Activated CD4-positive, alpha-beta T cell treated with anti-CD3 and anti-CD28 coated beads for 24 hours (primary cell): Measurements from ENCODE around the gene LMBR1.
"Not testable (repeated sequence)": the region's sequence is repeated elsewhere in the genome, so short reads cannot be mapped to it uniquely, and the experiment has no call there.

Source experiments
- DNase-seq, 2 donors: peaks; one replicate each; pipeline ENCODE4 v3.0.0-alpha.2; 2020; ENCODE audit warnings: low read depth in 2 of 2

Gene LMBR1

DNA sequence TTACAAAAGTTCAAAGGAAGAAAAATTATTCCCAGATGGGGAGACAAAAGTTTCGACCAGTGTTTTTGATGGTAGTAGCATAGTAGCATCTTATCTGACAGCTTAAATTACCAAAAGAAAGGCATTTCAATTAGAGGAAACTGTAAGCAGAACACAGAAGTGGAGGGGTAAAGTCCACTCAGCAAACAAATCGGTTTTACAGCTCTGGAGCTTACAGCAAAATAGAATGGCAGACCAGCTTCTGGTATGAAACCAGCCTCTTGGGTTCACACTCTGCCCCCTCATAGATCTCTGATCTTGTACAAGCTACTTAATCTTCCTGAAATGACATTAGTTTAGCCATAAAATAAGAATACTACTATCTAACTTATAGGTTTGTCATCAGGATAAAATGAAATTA lies 133.8 kb downstream of the LMBR1 start:
- no peak for DNase-seq

DNA sequence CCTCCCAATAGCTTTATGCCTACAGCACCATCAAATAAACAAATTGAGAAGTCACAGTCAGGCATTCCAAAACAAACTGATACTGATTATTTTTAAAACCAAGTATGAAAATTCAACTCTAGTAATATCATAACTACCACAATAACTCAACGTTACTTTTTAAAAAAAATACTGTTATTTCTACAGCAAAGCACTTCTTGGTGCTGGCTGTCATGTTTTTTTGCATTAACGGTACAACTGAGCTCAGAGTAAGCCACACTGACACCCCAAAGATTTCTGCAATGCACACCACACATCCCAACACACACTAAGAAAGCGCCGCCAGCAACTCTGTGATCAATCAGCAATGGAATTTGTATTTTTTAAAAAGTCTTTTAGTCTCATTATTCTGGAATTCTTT lies 138.8 kb downstream of the LMBR1 start:
- DNase-seq = no peak

DNA sequence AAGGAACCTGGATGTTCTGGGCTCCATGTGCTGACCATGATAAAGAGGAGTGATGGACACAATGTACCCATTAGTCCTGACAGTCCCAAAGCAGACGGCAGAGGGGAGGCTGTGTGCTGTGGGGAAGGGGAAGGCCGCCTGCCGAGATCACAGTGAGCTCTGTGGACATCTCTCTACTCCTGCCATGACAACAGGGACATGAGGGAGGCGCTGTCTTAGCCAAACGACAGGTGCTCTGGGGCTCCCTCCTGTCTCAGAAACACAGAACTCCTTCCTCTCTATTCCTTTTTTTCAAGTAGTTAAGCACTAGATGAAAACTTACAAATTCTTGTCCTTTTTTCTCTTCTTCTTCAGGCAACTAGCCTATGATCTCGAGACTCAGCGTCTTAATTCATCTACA lies 139.4 kb downstream of the LMBR1 start:
- no peak for DNase-seq

- no peak for DNase-seq
Measured at GRCh38 chr7:156753229-156753560, 139.8 kb downstream of the LMBR1 start.

- no peak for DNase-seq
Measured at GRCh38 chr7:156752367-156753228, 140.4 kb downstream of the LMBR1 start.

- DNase-seq = peak; percentile 13 to 29
Measured at GRCh38 chr7:156751319-156751718, 141.7 kb downstream of the LMBR1 start.

GRCh38 chr7:156747718-156748117 lies 145.3 kb downstream of the LMBR1 start:
- DNase-seq = no peak

GRCh38 chr7:156746891-156747290 lies 146.1 kb downstream of the LMBR1 start:
- no peak for DNase-seq

DNA sequence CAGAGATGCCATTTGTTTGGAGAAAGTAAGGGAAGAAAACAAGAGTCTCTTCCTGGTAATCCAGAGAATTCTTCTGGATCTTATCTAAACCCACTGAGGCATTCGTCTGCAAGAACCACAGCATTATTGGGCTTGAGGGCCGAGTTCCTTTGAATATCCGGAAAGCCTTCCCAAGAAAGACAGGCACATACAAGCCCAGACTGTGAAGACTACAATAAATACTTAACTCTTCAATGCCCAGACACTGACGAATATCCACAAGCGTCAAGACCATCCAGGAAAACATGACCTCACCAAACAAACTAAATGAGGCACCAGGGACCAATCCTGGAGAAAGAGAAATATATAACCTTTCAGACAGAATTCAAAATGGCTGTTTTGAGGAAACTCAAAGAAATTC lies 153.4 kb downstream of the LMBR1 start:
- DNase-seq = no peak

DNA sequence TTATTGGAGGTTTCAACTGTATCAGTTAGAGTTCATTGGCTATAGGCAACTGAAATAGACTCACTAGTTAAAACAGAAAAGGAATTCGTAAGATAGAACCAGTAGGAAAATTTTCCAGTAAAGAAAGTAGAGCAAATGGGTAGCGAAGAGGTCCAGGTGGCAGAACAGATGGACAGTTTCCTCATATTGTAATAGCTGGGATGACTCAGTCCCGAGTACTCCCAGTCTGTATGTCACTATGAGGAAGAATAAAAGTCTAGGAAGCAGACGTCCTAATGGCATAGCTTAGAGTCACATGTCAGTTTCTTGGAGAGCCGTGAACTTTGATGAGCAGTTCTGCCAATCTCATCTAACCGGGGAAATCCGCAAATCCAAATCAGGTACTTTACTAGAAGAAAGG lies 157.1 kb downstream of the LMBR1 start:
- DNase-seq = no peak

DNA sequence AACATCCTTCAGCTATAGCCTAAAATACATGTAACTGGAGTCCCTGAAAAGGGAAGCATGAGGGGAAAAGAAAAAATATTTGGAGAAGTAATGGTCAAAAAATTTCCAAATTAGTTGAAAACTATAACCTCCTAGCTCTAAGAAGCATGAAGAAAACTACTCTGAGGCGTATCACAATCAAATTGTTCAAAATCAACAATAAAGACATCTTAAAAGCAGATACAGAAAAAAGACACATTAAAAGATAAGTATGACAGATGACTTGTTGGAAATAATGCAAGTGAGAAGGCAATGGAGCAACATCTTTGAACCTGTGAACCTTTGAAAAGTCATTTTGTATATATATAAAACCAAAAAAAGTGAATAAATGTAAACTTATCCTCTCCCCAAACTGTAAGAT lies 159.3 kb downstream of the LMBR1 start:
- no peak for DNase-seq

GRCh38 chr7:156732091-156732625 lies 160.8 kb downstream of the LMBR1 start:
- no peak for DNase-seq

GRCh38 chr7:156731651-156732050 lies 161.3 kb downstream of the LMBR1 start:
- DNase-seq = no peak

DNA sequence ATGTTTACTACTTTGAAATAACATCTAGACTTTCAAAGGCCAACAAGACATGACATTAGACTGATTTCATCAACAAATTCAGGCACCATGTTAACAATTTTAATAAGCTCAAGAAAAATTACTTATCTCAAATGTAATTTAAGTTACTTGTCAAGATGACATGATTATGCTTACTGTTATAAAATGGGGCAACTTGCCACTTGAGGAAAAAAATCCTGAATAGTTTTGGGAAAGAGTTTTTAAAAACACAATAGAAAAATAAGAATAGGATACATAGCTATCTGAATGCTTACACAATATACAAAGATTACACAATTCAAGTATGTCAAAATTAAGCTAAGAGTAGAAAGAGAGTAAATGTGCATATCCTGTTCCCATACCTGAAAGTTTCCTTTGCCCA lies 167.0 kb downstream of the LMBR1 start:
- no peak for DNase-seq

- DNase-seq = no peak
Measured at GRCh38 chr7:156725073-156725472, 167.9 kb downstream of the LMBR1 start.

- no peak for DNase-seq
Measured at GRCh38 chr7:156722043-156722826, 170.7 kb downstream of the LMBR1 start.

DNA sequence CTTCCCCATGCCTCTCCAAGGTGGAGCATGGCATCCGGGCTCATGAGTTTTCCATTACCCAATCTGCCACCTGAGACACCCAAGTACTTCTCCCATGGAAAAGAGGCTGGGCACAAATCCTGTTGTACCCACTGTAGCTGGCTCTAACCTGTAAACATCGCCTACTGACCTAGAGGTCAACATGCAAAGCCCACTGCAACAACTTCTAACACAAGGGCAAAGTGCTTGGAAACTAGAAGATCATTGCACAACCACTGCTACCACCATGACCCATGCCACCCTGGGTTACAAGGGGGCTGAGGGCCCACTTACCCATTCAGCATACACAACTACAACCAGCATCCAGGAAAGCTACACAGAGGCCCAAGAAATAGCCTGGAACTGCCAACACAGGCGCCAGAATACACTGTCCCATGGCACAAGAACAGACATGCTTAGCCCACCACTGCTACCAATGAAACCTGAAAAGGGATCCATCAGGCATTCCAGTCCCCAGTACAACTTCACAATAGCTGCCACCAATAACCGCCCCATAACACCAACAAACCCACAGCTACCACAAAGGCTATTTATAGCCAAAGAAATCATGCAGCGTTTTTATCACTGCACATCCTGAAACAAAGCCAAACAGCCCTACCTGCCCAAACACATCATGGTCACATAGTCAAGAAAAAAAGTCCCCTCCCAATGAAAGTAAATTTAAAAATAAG lies 189.1 kb downstream of the LMBR1 start:
- DNase-seq = no peak

DNA sequence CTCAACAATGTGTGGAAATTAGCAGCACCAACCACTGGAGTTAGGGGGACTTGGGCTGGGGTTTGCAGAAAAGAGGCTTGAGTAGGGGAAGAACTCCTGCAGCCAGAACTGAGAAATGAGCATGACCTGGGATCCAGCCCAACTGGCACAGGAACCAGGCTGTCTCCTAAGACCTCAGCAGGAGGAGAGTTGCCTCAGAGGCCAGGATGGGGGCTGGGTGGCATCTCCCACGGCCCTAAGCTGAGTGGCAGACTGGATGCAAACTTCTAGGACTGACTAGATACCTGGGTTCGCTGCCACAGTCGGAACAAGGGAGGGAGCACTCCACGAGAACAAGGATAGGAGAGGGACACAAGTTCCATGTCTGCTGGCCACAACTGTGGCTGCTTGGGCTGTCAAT lies 189.8 kb downstream of the LMBR1 start:
- no peak for DNase-seq

DNA sequence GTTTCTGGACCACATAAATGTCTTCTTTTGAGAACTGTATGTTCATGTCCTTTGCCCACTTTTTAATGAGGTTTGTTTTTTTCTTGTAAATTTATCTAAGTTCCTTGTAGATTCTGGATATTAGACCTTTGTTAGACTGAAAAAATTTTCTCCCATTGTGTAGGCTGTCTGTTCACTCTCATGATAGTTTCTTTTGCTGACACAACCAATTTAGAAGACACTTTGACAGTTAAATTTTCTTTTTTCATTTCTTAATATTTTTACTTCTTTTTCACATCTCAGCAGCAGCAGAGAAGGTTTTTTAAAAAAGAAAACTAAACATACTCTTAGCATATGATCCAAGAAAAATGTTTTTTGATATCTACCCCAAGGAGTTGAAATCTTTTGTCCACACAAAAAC lies 190.6 kb downstream of the LMBR1 start:
- DNase-seq = no peak

DNA sequence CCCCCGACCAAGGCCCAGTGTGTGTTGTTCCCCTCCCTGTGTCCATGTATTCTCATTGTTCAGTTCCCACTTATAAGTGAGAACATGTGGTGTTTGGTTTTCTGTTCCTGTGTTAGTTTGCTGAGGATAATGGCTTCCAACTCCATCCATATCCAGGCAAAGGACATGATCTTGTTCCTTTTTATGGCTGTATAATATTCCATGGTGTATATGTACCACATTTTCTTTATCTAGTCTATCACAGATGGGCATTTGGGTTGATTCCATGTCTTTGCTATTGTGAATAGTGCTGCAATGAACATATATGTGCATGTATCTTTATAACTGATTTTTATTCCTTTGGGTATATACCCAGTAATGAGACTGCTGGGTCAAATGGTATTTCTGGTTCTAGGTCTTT lies 191.2 kb downstream of the LMBR1 start:
- DNase-seq = not testable (repeated sequence)

DNA sequence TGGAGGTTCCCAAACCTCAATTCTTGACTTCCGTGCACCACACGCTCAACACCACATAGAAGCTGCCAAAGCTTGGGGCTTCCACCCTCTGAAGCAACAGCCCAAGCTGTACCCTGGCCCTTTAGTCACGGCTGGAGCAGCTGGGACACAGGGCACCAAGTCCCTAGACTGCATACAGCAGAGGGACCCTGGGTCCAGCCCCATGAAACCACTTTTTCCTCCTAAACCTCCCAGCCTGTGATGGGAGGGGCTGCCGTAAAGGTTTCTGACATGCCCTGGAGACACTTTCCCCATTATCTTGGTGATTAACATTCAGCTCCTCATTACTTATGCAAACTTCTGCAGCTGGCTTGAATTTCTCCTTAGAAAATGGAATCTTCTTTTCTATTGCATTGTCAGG lies 194.5 kb downstream of the LMBR1 start:
- DNase-seq = not testable (repeated sequence)

DNA sequence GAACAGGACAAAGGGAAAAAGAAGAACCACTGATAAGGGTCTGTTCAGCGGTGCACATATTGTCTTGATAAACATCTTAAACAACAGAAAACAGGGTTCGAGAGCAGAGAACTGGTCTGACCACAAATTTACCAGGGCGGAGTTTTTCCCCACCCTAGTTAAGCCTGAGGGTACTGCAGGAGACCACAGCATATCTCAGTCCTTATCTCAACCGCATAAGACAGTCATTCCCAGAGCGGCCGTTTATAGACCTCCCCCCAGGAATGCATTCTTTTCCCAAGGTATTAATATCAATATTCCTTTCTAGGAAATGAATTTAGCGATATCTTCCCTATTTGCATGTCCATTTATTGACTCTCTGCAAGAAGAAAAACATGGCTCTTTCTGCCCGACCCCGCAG lies 195.7 kb downstream of the LMBR1 start:
- not testable (repeated sequence) for DNase-seq
